ENCODE data around the gene CDO1. TPM values are rescaled to one million over a fixed set of nuclear protein-coding genes. Genes with fewer than 3 reads are reported as not detected.

Gene CDO1
- total RNA-seq, 4 donors from 2014 or later = 4.0 to 40.4 (median 24.0) TPM

- no peak for DNase-seq
- H3K9me3 ChIP-seq = no peaks in the 10 kb centered on the region
- H3K27ac ChIP-seq = no peak overlapping the region
- no peaks in the 10 kb centered on the region for H3K36me3 ChIP-seq
- no peak overlapping the region for H3K4me3 ChIP-seq (replicated peaks in 1 of 3)
- 91 to 94% methylated on average over 18 of the region's 18 CpGs for WGBS, 2 donors
- no peaks in the 10 kb centered on the region for H3K27me3 ChIP-seq
- H3K4me1 ChIP-seq = peaks cover 4 to 13% of the 10 kb centered on the region in 2 donors
- intact Hi-C loops (cut with DNase I) = no loop called here
- TF ChIP-seq CTCF (IDR thresholded peaks at IDR 0.05) = no peak
These were observed 2.4 kb upstream of the CDO1 start for GRCh38 chr5:115818821-115819220.

GRCh38 chr5:115817386-115817785 is 927 bp upstream of the CDO1 start:
- Histone ChIP-seq H3K4me3 (replicated peaks in 1 of 3) (no peak overlapping the region), H3K4me1 (peaks cover 4 to 13% of the 10 kb centered on the region in 2 donors), H3K9me3 (no peaks in the 10 kb centered on the region), H3K27ac (no peak overlapping the region), H3K36me3 (no peaks in the 10 kb centered on the region), H3K27me3 (no peaks in the 10 kb centered on the region)
- no peak for DNase-seq
- TF ChIP-seq CTCF (IDR thresholded peaks at IDR 0.05) (no peak), POLR2A (IDR thresholded peaks at IDR 0.05) (no peak)
- intact Hi-C loops (cut with DNase I) = no loop called here
- 91 to 92% methylated on average over 7 of the region's 7 CpGs for WGBS, 2 donors

- no peaks in the 10 kb centered on the region for H3K36me3 ChIP-seq
- H3K27me3 ChIP-seq = no peaks in the 10 kb centered on the region
- peaks cover 4 to 13% of the 10 kb centered on the region in 2 donors for H3K4me1 ChIP-seq
- peak overlapping the region in 2 of 3 donors; percentile 28 to 48 for H3K4me3 ChIP-seq (replicated peaks in 1 of 3)
- intact Hi-C loops (cut with DNase I) = no loop called here
- DNase-seq = peak in 1 of 2 donors; percentile 11
- H3K27ac ChIP-seq = peak overlapping the region in 2 of 3 donors; percentile 49 to 56
- no peaks in the 10 kb centered on the region for H3K9me3 ChIP-seq
- 1 to 5% methylated on average over 14 to 27 of the region's 48 CpGs for WGBS, 2 donors
- TF ChIP-seq POLR2A (IDR thresholded peaks at IDR 0.05) (no peak), CTCF (IDR thresholded peaks at IDR 0.05) (no peak)
These were observed 700 bp downstream of the CDO1 start for GRCh38 chr5:115815693-115816225.

- intact Hi-C loops (cut with DNase I) = no loop called here
- Histone ChIP-seq H3K27ac (no peak overlapping the region), H3K36me3 (no peaks in the 10 kb centered on the region), H3K4me1 (peaks cover 4 to 13% of the 10 kb centered on the region in 2 donors), H3K9me3 (no peaks in the 10 kb centered on the region), H3K4me3 (replicated peaks in 1 of 3) (peak overlapping the region in 1 of 3 donors; percentile 28), H3K27me3 (no peaks in the 10 kb centered on the region)
- 26% methylated on average over 21 of the region's 21 CpGs for WGBS, 2 donors
- TF ChIP-seq POLR2A (IDR thresholded peaks at IDR 0.05) (no peak), CTCF (IDR thresholded peaks at IDR 0.05) (no peak)
- no peak for DNase-seq
These were observed 1.3 kb downstream of the CDO1 start for GRCh38 chr5:115815006-115815692.

DNA sequence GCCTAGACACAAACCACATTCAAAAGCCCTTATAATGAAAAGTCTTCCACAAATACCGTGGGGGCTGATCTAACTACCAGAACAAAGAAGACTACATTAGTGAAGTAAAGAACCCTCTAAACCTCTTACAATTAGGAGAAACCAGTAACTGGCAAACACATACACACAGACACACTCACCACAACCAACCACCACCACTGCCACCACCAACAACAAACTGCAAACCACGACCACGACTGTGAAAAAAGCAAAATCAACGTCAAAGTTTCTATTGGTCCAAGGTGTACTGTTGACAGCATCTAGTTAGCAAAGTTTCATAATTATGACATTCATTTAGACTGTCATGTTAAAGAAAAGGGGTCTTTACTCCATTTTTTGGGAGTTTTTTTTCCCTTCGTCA is 2.7 kb downstream of the CDO1 start:
- no peak overlapping the region for H3K4me3 ChIP-seq (replicated peaks in 1 of 3)
- H3K27me3 ChIP-seq = no peaks in the 10 kb centered on the region
- peaks cover 4 to 13% of the 10 kb centered on the region in 2 donors for H3K4me1 ChIP-seq
- H3K9me3 ChIP-seq = no peaks in the 10 kb centered on the region
- H3K27ac ChIP-seq = no peak overlapping the region
- WGBS, 2 donors = 80 to 85% methylated on average over 5 of the region's 5 CpGs
- TF ChIP-seq CTCF (IDR thresholded peaks at IDR 0.05) = no peak
- no peak for TF ChIP-seq POLR2A (IDR thresholded peaks at IDR 0.05)
- DNase-seq = no peak
- intact Hi-C loops (cut with DNase I) = no loop called here
- no peaks in the 10 kb centered on the region for H3K36me3 ChIP-seq
